GM19239 (cell line): ENCODE data around the gene ADIRF.
"Not testable (repeated sequence)": the region's sequence is repeated elsewhere in the genome, so short reads cannot be mapped to it uniquely, and the experiment has no call there.

Experiments used
- DNase-seq: peaks from one replicate; pipeline ENCODE4 v3.0.0; 2011; ENCODE audit warnings: low spot score; ENCODE audit not compliant: insufficient read length
- FAIRE-seq: peaks from 2 replicates; lab custom pipeline; 2011; peaks lifted over from hg19 to GRCh38; lab: Jason Lieb, UNC

Gene ADIRF

GRCh38 chr10:87018127-87018526 is 49.8 kb downstream of the ADIRF start:
- not testable (repeated sequence) for FAIRE-seq, DNase-seq

- not testable (repeated sequence) for FAIRE-seq, DNase-seq
These were observed 50.8 kb downstream of the ADIRF start for GRCh38 chr10:87019066-87019465.

- not testable (repeated sequence) for FAIRE-seq, DNase-seq
These were observed 51.2 kb downstream of the ADIRF start for GRCh38 chr10:87019504-87019903.

- not testable (repeated sequence) for DNase-seq, FAIRE-seq
These were observed 51.8 kb downstream of the ADIRF start, which contains the start of gene FAM25A for GRCh38 chr10:87020056-87020455. FAM25A (plus strand) TSS chr10:87020294; CDS start chr10:87020325, 31 bp downstream.
